Measurements from ENCODE around the gene PSMD11.
A peak's percentile ranks its signal among the peaks of the same experiment; 100 is the strongest.
"Not testable (repeated sequence)": the region's sequence is repeated elsewhere in the genome, so short reads cannot be mapped to it uniquely, and the experiment has no call there.

The PSMD11 gene

DNA sequence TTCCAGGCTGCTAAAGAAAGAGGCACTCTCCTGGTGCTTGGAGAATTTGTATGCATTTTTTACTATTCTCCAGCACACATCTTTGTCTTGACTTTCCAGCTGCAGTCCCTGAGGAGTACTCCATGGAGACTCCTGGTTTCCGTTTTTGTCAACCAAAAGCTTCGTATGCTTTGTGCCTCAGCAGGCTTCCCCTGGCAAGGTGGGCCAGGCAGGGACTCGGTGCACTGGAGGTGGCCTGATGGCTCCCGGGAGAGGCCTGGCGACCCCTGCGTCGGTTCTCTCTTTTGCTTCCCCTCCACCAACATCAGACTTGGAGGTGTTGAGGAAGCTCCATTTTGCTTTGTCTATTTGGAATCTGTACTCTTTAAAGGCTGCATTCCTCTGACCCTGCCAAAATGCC, 66.2 kb downstream of the PSMD11 start:
- no peak for DNase-seq (ENCODE audit: low read depth in 3 of 3, low spot score in 1 of 3)

DNA sequence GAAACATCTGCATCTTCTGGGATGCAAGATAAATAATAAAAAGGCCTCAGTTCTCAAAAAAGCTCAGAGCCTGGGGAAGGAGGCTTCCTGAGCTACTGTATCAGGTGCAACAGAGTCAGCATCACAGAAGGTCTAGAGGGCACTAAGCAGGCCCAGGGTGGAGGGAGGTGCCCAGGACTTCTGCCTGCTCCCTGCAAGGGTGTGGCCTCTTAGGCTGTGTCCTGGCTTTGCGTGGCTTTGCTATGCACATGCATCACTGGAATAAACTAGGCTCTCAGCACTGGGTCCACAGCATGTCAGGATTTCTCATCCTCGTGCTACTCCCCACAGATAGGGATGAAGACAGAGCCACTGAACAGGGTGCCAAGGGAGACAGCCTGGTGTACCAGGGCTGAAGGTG, 68.0 kb downstream of the PSMD11 start:
- no peak for DNase-seq (ENCODE audit: low read depth in 3 of 3, low spot score in 1 of 3)

DNA sequence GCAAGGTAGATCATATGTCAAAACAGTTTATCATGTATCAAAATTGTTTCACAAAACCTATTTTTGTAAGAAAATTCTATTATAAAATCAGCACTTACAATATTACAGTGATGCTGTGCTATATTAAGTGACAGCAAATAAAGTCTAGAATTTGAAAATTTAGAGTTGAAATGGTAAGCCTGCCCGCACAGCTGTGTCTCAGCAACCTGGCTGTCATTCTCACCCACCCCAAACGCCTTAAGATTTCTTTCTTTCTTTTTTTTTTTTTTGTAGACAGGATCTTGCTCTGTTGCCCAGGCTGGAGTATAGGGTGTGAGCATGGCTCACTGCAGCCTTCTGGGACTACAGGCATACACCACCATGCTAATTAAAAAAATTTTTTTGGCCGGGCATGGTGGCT, 69.3 kb downstream of the PSMD11 start:
- no peak for DNase-seq (ENCODE audit: low read depth in 3 of 3, low spot score in 1 of 3)

DNA sequence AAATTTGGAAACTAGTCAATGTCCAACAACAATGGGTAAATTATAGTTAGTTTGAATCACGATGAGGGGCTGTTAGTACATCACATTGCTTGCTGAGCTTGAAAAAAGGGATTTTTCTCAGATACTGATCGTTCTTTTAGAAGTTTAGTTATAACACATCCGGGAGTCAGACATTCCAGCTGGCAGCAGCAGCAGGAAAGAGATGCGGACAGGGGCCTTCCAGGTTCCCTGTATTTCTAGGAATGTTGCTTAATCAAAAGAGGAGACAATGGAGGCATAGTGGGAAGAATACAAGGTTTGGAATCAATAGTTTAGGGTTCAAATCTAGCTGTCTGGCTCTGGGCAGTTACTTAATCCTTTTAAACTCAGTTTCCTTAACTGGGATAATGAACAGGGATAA, 70.3 kb downstream of the PSMD11 start:
- DNase-seq (ENCODE audit: low read depth in 3 of 3, low spot score in 1 of 3) = no peak

DNA sequence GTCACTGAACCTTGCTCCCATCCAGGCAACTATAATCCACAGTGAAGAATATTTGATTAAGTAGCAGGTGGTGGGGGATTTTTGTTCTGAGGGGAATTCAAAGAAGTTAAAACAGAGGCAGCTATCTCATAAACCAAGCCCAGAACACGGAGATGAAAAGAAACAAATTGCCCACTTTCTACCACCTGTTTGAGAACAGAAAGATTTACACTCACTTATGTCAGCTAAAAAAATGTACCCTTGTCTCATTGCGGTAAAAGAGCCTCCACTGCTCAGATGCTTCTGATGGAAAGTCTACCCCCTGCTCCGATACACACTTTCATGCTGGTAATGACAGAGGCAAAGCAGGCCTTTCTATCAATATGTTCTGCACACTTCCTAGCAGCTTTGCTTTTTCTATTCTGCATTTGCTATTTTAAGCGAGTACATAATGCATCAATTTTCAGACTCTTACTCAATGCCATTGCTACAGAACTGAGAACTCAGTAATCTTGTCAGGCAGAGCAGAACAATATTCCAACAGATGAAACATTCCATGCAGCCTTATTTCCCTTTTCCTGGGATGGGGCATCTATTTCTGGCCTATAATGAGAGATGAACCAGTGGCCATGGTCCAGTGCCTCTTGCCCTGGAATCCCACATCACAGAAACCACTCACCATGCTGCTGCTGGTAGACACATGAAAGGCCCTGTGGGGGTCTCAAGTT, 71.5 kb downstream of the PSMD11 start:
- no peak for DNase-seq (ENCODE audit: low read depth in 3 of 3, low spot score in 1 of 3)

DNA sequence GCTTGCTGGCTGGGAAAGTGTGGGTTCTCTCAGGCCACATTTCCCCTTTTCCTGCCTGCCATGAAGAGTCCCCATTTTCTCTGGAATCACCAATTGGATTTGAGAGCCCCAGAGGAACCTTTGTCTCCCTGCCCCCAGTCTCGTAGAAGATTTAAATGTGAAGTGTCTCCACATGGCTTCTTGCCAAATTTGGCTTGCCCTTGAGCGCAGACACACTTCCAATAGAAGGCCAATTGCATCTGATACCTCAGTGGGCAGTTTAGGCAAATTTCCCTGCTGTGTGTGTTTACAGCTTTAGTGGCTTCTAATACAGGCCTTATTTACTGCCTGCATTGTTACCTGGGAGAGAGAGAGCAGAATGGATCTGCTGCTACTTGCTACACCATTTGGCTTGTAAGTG, 72.1 kb downstream of the PSMD11 start:
- no peak for DNase-seq (ENCODE audit: low read depth in 3 of 3, low spot score in 1 of 3)

DNA sequence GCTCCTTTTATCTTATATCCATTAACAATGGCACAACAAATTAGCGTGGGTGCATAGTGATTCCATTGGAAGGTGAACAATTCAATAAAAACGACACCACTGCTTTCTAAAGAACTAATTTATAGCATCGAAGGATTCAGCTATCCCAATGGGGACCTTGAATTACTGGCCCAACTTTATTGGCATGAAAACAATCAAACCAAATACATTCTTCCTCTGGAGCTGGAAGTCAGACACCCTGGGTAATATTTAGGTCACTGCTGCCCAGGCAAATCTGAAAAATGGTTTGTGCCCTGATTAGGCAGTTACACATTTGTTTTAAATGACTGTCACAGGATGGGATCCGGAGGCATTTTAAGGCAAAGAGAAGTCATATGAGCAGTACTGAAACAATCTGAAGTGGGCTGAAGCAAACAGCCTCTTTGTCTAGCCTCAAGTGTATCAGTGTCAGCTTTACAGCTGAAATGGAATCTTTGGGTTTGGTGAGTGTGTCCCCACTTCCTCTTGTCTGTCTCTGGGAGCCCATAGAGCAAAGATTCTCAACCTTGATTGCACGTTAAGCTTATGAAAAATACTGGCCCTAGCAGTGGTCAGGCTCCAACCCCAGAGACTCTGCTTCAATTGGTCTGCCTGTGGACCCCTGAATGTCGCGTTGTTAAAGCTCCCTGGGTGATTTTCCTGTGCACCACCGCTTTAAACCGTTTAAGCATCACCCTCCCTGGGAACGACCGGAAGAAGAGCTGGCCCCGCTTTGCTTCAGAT, 72.8 kb downstream of the PSMD11 start:
- no peak for DNase-seq (ENCODE audit: low read depth in 3 of 3, low spot score in 1 of 3)

DNA sequence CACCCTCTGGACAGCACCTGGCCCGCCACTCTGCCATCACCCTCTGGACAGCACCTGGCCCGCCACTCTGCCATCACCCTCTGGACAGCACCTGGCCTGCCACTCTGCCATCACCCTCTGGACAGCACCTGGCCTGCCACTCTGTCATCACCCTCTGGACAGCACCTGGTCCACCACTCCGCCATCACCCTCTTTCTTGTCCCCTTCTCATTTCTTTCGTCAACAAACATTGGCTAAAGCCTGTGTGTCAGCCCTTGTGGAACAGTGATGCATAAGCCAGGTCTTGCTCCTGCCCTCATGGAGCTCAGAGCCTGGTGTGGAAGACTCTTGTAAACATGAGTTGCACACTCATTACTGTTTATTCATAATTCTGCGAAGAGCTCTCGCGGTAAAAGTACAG, 73.7 kb downstream of the PSMD11 start:
- DNase-seq (ENCODE audit: low read depth in 3 of 3, low spot score in 1 of 3) = no peak

DNA sequence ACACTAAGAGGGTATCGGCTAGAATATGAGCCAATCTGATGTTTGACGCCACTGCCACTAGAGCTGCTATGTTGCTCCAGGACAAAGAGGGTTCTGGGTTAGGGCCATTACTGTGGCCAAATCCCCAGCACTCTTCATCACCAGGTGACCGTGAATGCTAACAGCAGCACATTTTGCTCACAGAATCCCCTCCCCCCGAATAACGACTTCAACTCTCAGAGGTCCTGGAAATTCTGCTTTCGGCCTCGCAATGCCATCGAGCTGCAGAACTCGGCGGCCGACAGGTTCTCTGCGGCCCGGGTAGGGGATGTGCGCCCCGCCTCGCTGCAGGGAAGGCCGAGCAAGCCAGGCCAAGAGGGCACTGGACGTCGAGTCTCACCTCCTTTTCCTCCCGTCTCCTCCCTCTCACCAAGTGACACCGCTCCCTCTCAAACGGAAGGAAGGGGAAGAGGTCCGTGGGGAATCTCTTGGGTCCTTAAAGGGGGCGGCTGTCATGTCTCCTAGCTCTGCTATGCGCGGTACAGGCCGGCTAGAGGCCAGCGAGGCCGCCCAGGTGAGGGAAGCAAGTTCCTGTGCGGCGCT, 74.4 kb downstream of the PSMD11 start:
- no peak for DNase-seq (ENCODE audit: low read depth in 3 of 3, low spot score in 1 of 3)

DNA sequence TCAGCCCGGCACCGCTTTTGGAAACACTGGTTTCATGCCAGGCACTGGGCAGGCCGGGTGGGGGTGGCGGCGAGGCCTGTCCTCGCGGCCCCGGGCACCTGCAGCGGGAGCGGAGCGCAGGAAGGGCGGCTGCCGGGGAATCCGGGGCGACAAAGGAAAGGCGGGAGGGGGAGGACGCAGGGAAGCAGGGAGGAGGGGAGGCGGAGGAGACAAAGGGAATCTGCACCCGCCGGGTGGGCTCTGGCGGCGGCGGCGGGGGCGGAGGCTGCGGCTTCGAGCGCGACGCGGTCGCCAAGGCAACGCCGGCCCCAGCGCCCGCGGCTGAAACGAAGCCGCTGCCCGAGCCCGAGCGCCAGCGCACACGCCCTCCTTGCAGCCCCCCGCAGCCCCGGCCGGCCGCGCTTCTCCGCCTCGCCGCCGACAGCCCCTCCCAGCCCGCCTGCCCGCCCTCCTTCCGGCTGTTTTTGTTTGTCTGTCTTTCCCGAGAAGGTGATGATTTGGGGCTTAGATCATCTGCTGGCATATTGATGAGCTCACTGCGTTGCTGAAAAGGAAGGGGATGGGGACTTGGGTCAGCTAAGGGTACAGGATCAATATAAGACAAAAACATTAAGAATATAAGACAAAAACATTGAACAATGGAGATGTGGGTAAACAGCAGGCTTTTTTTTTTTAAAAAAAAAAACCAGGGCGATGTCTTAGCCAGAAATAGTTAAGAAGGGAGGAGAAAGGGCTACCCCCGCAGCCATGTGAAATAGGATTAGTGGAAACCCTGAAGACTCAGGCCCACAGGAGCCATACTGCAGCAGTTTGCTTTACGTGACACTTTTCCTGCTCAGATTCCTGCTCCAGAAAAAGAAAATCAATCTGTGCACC, 75.2 kb downstream of the PSMD11 start:
- DNase-seq (ENCODE audit: low read depth in 3 of 3, low spot score in 1 of 3) = peak in 1 of 3 donors; percentile 51

DNA sequence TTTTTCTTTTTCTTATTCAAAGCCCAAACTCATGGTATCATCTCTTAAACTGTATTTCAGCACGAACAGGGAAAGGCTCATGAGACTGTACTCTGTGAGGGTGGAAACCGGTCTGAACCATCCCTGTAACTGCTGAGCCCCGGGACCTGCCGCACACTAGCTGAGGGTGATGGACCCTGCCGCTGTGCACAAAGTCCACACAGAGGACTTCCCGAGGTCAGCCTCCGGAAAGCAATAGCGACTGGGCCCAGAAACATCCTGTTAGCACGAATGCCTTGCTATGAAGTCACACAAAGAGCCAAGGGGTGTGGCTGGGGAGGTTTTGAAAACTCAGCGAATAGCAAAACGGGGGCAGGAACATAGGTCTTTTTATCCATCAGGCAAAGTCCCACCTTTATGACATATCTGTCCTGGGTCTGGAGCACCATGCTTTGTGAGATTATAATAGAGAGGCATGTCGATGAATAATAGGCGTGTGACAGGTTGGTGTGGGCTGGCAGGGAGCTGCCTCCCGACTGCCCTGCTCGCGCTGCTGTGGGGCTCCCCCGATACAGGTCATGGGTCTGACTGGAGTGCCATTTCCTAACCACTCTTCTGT, 75.9 kb downstream of the PSMD11 start:
- DNase-seq (ENCODE audit: low read depth in 3 of 3, low spot score in 1 of 3) = peak in 1 of 3 donors; percentile 27

DNA sequence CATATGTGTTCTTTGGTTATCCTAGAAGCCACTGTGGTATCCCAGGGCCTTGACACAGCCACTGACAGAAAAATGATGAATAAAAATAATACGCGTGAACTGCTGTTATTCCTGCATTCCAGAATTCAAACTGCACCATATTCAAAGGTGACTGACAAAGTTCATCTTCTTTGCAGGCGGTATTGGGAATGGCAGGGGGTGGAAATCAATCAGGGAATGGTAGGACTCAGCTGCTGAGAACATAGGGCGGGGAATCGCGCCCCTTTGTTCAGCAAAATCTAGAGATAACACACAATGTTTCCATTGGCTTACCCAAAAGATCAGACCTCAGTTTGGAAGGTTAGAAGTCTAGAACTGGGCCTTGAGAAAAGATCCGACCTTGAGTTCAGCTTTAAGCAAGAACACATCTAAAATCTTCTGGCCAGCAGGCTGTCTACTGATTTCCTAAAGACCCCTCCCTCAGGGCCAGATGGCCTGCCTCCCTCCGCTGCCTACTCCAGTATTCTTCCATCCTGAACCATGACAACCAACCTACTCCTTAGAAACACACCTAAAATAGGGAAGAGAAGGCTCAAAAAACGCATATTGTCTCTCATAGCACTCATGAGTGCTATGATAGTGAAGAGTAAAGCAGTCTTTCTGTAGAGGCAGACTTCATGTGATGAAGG, 76.6 kb downstream of the PSMD11 start:
- DNase-seq (ENCODE audit: low read depth in 3 of 3, low spot score in 1 of 3) = no peak

DNA sequence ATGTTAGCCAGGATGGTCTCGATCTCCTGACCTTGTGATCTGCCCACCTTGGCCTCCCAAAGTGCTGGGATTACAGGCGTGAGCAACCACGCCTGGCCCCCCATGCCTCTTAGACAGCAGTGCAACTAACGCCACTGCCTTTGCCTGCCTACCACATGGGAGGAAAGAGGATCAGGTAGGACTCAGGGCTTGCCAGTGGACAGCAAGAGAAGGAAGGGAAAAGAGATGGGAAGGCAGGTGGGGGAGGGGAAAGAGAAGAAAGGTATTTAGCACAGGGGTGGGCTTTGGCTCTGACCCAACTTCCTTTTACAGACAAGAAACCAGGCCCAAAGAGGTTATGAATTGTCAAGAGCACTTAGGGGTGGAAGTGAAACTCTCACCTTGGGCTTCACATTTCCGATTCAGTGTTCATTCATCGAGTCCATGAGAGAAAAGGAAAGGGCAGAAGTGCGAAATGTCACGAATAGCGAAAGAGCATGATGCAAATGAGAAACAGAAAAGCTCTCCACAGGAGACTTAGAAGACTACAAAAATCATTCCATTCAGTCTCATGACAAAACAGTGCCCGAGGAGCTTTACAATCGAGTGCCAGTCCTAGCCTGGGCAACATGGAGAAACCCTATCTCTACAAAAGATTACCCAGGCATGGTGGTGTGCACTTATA, 78.8 kb downstream of the PSMD11 start:
- DNase-seq (ENCODE audit: low read depth in 3 of 3, low spot score in 1 of 3) = no peak

DNA sequence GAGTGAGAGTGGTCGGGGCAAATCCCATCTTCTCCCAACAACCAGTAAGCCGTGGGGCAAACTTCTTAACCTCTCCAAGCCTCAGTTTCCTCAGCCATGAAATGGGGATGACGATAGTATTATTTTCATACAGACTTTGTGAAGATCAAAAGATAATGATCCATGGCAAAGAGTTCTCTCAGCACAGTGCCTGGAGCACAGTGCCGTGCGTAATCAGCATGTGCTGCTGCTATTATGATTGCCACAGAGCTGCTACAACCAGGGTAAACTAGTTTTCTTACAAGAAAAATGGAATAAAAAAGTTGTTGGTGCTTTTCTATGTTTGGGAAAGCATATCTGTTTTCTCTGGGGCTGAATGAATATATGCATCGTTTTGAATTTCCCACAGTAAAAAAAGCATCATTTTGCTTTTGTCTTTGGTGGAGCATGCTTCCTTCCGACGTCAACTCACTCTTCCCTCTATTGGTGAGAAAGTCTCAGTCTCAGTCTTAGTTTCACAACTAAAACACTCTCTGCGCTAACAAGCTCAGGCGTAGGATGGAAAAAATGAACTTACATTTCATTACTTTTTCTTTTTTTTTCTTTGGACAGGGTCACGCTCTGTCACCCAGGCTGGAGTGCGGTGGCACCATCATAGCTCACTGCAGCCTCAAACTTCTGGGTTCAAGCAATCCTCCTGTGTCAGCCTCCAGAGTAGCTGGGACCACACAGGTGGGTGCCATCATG, 79.7 kb downstream of the PSMD11 start:
- no peak for DNase-seq (ENCODE audit: low read depth in 3 of 3, low spot score in 1 of 3)

DNA sequence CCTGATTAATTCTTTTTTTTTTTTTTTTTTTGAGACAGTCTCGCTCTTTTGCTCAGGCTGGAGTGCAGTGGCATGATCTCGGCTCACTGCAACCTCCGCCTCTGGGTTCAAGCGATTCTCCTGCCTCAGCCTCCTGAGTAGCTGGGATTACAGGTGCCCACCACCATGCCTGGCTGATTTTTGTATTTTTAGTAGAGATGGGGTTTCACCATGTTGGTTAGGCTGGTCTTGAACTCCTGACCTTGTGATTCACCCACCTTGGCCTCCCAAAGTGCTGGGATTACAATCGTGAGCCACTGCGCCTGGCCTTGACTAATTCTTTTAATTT, 80.2 kb downstream of the PSMD11 start:
- not testable (repeated sequence) for DNase-seq (ENCODE audit: low read depth in 3 of 3, low spot score in 1 of 3)

DNA sequence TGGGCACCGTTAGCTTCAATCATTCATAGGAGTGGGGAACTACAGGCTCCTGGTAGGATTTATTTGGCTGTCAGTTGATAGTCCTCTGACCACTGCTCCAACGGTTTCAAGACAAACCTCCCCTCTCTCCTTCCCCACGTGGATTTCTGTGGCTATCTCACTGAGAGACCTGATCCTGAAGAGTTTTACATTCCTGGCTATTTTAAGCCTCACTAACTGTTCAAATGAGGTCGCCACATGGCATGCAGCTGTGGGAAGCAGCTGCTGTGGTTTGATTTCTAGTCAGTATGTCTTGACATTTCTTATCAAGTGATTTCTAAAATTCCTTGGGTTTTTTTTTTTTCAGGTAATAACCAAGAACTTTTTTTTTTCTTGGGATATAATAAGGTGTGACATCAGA, 80.8 kb downstream of the PSMD11 start:
- no peak for DNase-seq (ENCODE audit: low read depth in 3 of 3, low spot score in 1 of 3)

DNA sequence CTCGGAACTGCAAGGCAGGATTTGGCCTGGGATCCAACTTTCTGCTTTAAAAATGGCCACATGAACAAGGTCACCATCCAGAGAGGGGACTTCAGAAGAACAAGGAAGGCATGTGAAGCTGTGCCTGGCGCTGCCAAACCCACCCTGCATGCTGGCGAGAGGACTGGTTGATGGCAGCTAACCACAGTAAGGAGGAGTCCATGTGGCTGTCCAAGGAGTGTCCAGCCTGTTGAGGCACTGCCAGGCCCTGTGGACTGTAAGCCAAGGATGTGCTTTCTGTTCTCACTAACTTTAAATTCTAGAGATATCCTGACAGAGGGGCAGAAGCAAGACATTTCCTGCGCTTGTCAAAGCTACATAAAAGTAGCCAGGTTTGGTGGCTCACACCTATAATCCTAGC, 82.8 kb downstream of the PSMD11 start:
- no peak for DNase-seq (ENCODE audit: low read depth in 3 of 3, low spot score in 1 of 3)

DNA sequence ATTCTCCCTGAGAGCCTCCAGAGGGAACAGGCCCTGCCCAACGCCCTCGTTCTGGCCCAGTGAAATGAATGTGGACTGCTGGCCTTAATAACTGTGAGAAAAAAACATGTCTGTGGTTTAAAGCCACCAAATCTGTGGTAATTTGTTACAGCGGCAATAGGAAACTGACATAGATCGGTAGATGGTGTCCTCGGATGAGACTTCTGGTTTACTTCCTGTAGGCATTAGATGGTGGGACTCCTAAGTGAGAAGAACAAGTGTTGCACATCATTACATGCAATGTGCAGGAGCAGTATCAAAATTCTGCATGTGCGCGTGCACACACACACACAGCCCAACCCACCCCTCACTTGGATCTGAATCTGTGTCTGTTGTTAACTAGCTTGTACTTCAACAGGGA, 84.5 kb downstream of the PSMD11 start:
- DNase-seq (ENCODE audit: low read depth in 3 of 3, low spot score in 1 of 3) = no peak

DNA sequence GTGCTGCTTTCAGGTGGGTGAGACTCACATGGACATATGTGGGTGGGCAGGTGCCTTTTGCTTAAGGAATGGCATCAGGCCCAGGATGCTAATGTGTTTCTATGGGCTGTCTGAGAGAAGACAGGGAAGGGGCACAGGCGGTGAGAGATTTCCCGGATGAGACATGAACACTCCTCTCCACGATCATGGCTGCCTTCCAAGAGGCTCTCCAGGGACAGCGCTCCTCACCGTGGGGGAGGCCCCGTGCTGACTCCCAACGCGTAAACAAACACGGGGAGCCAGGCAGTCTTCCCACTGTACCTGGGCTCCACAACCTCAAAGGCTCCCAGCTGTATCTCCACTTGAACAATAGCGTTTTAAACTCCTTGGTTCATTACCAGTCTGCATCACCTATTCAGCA, 85.3 kb downstream of the PSMD11 start:
- no peak for DNase-seq (ENCODE audit: low read depth in 3 of 3, low spot score in 1 of 3)

Measured in stimulated activated CD4-positive, alpha-beta T cell treated with anti-CD3 and anti-CD28 coated beads, TNF-alpha, amount 100 ng/mL, for 1 hour (primary cell).